Measurements from ENCODE around the gene HPCAL1. TPM values are rescaled to one million over a fixed set of nuclear protein-coding genes. Genes with fewer than 3 reads are reported as not detected.
"Not testable (repeated sequence)": the region's sequence is repeated elsewhere in the genome, so short reads cannot be mapped to it uniquely, and the experiment has no call there.

Gene HPCAL1
- 27.5 TPM for total RNA-seq

- DNase-seq (ENCODE audit: low spot score) = peak; percentile 99
- peak; percentile 84 for ATAC-seq
Measured at GRCh38 chr2:10302479-10303180, at the start of gene HPCAL1. TSS of gene HPCAL1 (plus strand) at chr2:10302904. CDS start at chr2:10419758, 116,854 bp downstream.

- ATAC-seq (no peak), DNase-seq (ENCODE audit: low spot score) (no peak)
Measured at GRCh38 chr2:10253596-10254372, 48.9 kb upstream of the HPCAL1 start.

GRCh38 chr2:10254373-10255188, 48.1 kb upstream of the HPCAL1 start:
- DNase-seq (ENCODE audit: low spot score) (no peak), ATAC-seq (no peak)

GRCh38 chr2:10255189-10256030, 47.3 kb upstream of the HPCAL1 start:
- DNase-seq (ENCODE audit: low spot score) = no peak
- no peak for ATAC-seq

- DNase-seq (ENCODE audit: low spot score) (no peak), ATAC-seq (no peak)
Measured at GRCh38 chr2:10256031-10256514, 46.6 kb upstream of the HPCAL1 start.

- no peak for DNase-seq (ENCODE audit: low spot score)
Measured at GRCh38 chr2:10256515-10257031, 46.1 kb upstream of the HPCAL1 start.

GRCh38 chr2:10257036-10257435, 45.7 kb upstream of the HPCAL1 start:
- DNase-seq (ENCODE audit: low spot score) (no peak), ATAC-seq (no peak)

More at GRCh38 chr2:10256515-10257031, 46.1 kb upstream of the HPCAL1 start:
- no peak for ATAC-seq

- no peak for DNase-seq (ENCODE audit: low spot score)
- no peak for ATAC-seq
Measured at GRCh38 chr2:10257500-10258147, 45.1 kb upstream of the HPCAL1 start.

- DNase-seq (ENCODE audit: low spot score) (no peak), ATAC-seq (no peak)
Measured at GRCh38 chr2:10258326-10258725, 44.4 kb upstream of the HPCAL1 start.

- no peak for ATAC-seq
Measured at GRCh38 chr2:10258726-10259125, 44.0 kb upstream of the HPCAL1 start.

GRCh38 chr2:10260130-10260529, 42.6 kb upstream of the HPCAL1 start:
- ATAC-seq (peak; percentile 97), DNase-seq (ENCODE audit: low spot score) (peak; percentile 80)

More at GRCh38 chr2:10258726-10259125, 44.0 kb upstream of the HPCAL1 start:
- no peak for DNase-seq (ENCODE audit: low spot score)

GRCh38 chr2:10263526-10263925, 39.2 kb upstream of the HPCAL1 start:
- not testable (repeated sequence) for DNase-seq (ENCODE audit: low spot score); ATAC-seq

- DNase-seq (ENCODE audit: low spot score) = no peak
- no peak for ATAC-seq
Measured at GRCh38 chr2:10264506-10265328, 38.0 kb upstream of the HPCAL1 start.

GRCh38 chr2:10265329-10266132, 37.2 kb upstream of the HPCAL1 start:
- DNase-seq (ENCODE audit: low spot score) (no peak), ATAC-seq (no peak)

- no peak for DNase-seq (ENCODE audit: low spot score)
- ATAC-seq = no peak
Measured at GRCh38 chr2:10266133-10266620, 36.5 kb upstream of the HPCAL1 start.

GRCh38 chr2:10267036-10267435, 35.7 kb upstream of the HPCAL1 start:
- no peak for DNase-seq (ENCODE audit: low spot score)
- no peak for ATAC-seq

All from left lobe of liver (tissue), 2 donors.